ENCODE measurements around the gene DCDC2C.

Gene DCDC2C

DNA sequence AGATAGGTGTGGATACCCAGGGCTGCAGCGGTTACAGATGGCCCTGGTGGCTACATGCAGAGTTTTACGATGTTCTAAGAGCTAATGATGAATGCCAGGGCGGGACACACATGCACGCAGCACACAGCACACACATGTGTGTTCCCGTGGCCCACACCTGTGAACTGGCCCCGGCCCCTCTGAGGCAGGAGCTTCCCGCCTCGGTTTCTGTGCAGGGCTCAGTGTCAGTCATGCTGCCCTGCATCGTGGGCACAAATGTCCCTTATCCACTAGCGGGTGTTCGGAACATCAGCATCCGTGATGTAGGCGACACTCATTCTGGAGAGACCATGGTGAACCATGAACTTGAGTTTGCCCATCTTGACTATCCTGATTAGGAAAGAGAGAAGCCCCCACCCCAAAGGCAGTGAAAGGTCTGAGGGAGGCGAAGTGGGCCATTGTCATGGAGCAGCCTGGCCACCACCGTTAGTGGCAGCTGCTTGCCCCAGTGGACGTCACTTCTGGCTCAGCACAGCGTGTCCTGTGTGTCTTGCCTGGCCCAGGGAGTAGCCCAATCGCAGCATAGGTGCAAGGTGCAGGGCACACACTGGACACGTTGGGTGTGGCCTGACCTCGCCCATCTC lies 43.8 kb downstream of the DCDC2C start:
- no peak for DNase-seq

- no peak for DNase-seq
These were observed 44.5 kb downstream of the DCDC2C start for GRCh38 chr2:3747826-3748225.

DNA sequence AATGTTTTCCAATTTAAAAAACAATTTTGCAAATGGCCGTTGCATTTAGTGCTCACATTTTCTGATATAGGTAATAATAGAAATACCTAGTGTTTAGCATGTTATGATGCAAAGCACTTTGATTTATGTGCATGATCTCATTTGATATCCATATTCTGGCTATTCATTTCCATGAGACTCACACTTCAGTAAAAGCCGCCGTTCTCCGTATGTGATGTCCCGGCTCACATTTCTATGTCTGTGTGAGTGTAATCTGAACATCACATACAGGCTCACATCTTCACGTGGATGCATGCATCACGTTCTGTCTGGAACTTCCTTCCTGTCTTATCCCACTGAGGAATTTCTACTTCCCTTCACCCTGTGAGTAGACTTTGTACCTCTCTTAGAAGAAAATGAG lies 45.8 kb downstream of the DCDC2C start:
- DNase-seq: no peak

DNA sequence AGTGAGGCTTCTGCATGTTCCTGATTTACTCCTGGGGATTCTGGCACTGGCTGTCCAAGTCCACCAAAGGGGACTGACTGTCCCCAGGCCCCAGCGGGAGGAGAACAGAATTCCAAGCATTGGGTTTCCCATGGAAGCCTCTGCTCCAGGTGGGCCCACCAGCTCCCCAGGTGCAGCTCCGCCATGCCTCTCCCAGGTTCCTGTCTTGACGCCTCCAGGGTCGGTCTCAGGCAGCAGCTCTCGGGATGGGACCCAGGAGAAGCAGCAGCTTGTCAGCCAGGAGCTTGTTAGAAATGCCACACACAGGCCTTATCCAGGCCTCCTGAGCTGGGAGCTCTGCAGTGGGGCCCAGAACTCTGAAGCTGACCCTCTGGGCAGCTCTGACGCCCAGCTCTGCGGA lies 47.9 kb downstream of the DCDC2C start:
- no peak for DNase-seq

- peak; percentile 3 for DNase-seq
These were observed 48.4 kb downstream of the DCDC2C start for GRCh38 chr2:3751806-3752205.

GRCh38 chr2:3752376-3752775 lies 49.0 kb downstream of the DCDC2C start:
- DNase-seq: no peak

DNA sequence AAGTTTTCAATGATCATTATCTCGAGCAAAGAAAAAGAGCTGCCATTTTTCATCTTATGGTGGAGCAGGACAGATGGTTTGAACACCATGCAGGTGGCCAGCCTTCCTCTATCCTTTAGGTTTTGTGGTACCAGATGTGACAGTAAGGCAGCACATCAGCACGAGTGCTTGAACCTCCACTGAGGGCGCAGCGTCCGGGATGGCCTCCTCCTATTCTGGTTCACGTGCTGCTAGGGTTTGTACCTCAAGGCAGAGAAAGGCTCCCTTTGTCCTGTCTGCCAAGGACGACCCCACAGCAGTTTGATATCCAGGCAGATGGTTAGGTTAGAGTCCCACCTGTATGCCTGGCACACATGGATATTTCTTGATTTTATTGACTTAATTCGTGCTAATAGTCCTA lies 50.2 kb downstream of the DCDC2C start:
- no peak for DNase-seq

GRCh38 chr2:3754280-3754679 lies 50.9 kb downstream of the DCDC2C start:
- no peak for DNase-seq

DNA sequence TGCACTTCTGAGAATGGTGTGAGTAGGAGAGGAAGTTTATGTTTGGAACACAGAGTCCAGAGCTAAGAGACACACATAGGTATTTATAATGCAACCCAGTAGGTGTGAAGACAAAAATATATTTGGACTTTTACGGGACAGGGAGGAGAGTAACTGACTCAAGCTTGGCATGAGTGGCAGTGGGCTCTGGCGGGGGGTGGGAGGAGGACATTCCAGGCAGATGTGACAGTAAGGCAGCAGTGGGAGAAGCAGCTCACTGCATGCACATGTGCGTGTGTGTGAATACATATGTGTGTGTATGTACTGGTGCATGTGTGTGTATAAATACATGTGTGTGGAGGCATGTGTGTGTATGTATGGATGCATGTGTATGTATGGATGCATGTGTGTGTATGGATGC lies 51.4 kb downstream of the DCDC2C start:
- DNase-seq: no peak

DNA sequence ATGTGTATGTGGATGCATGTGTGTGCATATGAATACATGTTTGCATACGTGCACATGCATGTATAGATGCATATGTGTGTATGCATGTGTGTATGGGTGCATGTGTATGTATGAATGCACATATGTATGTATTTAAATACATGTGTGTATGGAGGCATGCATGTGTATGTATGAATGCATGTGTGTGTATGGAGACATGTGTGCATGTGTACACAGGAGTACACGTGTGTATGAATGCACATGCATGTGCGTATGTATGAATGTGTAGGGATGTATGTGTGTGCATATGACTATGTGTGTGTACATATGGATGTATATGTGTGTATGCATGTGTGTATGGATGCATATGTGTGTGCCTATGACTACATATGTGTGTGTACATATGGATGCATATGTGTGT lies 51.9 kb downstream of the DCDC2C start:
- DNase-seq: no peak

- no peak for DNase-seq
These were observed 52.9 kb downstream of the DCDC2C start for GRCh38 chr2:3756306-3756705.

- no peak for DNase-seq
These were observed 55.5 kb downstream of the DCDC2C start for GRCh38 chr2:3758906-3759305.

DNA sequence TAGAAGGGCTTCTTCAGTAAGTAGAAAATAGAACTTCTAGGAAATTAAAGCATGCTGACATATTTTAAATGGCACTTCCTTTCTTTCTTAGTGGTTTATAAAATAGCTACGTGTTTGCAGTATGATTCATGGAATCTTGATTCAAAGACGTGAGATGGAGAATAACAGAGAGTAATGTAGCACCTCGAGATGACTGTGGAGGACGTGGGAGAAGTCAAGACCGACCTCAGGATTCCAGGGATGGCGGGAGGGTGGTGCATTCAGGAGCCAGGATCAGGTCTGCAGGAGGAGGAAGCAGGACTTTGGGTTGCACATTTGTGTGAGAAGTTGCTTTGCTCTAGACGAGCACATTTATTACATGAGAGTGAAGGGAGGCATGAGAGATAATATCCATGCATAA lies 56.0 kb downstream of the DCDC2C start:
- DNase-seq: no peak

DNA sequence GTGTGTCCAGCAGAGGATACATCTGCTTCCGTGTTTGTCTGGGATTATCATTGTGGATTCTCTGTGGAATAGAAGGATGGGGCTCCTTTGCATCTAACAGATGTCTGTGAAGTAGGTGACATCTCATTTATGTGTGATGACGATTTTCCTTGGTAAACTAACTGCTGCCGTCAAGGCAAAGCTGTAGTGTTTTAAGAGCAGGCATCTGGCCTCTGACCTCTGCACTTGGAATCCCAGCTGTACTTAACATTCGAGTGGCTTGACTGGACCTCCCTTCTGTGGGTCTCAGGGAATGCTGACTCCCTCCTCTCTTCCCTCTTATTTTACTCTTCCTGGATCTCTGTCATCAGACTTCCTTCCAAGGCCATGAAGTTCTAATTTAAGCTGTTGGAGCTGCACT lies 56.4 kb downstream of the DCDC2C start:
- no peak for DNase-seq

DNA sequence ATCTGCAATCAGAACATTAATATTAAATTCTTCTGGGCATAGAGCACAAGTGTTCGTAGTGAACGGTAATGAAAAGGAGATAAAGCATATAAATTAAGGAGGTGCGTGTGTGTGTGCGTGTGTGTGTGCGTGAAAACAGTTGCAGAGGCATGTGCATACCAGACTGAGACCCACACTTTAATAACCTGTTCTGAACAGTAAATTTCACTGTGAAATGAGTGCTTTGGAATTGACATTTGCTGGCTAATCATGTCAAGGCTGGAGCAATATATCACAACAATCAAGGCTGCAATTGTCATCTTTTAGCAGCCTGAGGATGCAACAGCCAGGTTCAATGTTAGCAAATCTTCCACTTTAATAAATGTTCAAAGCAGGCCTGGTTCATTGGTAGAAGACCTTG lies 57.9 kb downstream of the DCDC2C start:
- DNase-seq: no peak

GRCh38 chr2:3762771-3763447 lies 59.5 kb downstream of the DCDC2C start:
- no peak for DNase-seq

GRCh38 chr2:3766824-3767223 lies 63.4 kb downstream of the DCDC2C start:
- DNase-seq: no peak

- DNase-seq: no peak
These were observed 65.8 kb downstream of the DCDC2C start for GRCh38 chr2:3768960-3769765.

GRCh38 chr2:3769766-3770165 lies 66.4 kb downstream of the DCDC2C start:
- DNase-seq: no peak

GRCh38 chr2:3770724-3771415 lies 67.5 kb downstream of the DCDC2C start:
- DNase-seq: no peak

DNA sequence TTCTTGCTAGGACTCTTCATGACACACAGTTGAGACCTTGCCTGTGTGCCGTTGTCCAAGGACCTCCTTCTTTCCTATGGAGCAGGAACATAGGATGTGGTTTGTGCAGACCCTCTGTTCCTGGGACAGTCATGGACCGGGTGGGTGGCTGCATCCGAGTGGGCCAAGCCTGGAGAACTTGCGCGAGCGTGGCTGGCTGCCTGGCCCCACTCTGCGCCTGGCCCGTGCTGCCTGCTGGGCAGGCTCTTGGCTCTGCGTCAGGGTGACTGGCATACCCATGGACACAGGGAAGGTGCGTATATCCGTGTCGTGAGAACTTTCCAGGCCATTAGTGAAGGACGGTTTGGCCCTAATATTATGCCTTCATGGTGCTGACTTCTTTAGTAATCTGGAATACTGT lies 68.2 kb downstream of the DCDC2C start:
- no peak for DNase-seq

DNA sequence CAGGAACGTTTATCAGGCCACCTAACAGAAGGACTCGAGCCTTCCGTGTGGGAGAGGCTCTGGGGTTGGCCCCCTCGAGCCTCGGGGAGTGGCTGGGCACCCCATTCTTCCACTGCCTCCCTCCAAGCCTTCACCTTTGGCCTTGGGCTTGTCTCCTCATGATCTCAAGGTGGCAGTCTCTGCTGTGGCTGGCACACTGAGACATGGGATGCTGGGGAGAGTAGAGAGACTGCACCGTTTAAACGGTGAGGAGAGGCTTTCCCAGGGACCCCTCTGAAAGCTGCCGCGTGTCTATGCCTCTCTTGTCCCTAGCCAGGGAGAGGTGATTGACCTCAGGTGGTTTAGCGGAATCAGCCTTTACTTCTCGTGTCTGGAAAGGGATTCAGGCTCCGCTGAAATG lies 71.0 kb downstream of the DCDC2C start:
- DNase-seq: no peak

DNA sequence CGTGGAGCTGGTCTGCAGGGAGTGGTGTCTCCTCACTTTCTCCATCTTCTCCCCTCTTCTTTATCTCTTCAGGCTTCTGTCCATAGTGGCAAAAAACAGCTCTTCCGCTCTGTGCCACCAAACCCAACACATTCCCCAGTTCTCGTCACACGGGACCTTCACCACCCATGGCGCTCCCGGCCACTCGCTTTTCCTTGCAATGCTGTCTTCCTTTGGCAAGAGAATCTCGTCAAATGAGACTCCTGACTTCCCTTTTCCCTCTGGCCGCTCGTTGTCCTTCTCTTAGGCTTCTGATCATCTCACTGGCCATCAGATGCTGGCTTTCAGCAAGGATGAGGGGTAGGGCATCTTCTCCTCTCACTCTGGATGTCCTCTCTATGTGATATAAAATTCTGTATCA lies 72.9 kb downstream of the DCDC2C start:
- DNase-seq: no peak

GRCh38 chr2:3777966-3778365 lies 74.6 kb downstream of the DCDC2C start:
- no peak for DNase-seq

Data from hematopoietic multipotent progenitor cell treated with erythropoietin and hydrocortisone succinate and interleukin-3 and kit ligand, for 6 days (in vitro differentiated cells).